A673 (cell line): ENCODE results near the gene FAM120A. TPM values are rescaled to one million over a fixed set of nuclear protein-coding genes. Genes with fewer than 3 reads are reported as not detected.

Experiments used
- BruUV-seq: library from RNA; stranded (reverse); fragments of 400-500 nt; replicated peaks from 2 replicates; lab custom pipeline; 2021; lab: Mats Ljungman, UMichigan
- CTCF ChIA-PET: fragments of 300-600 bp; sonication (Branson Sonifier 250); formaldehyde crosslinking; loops from one replicate; lab custom pipeline; 2022; ENCODE audit warnings: antibody characterized with exemption; lab: Charles Lee
- POLR2A ChIA-PET: fragments of 300-600 bp; sonication (Branson Sonifier 250); formaldehyde crosslinking; loops from one replicate; lab custom pipeline; 2022; ENCODE audit warnings: antibody characterized with exemption; ENCODE audit not compliant: low non-redundant PET; lab: Charles Lee
- DNase-seq: peaks from one replicate; pipeline ENCODE4 v3.0.0-alpha.2; 2015; ENCODE audit warnings: low spot score
- H3K27ac ChIP-seq: fragments of 200-600 bp; sonication (generic); 2 replicates; pipeline ENCODE4 v1.5.1; 2016; ENCODE audit warnings: mixed run types, low read depth, mild to moderate bottlenecking, mixed read lengths, antibody characterized with exemption, low read length; ENCODE audit not compliant: poor library complexity, severe bottlenecking
- H3K27me3 ChIP-seq: fragments of 200-600 bp; sonication (generic); replicated peaks from 2 replicates; pipeline ENCODE4 v1.6.1; 2017; ENCODE audit warnings: mixed run types, low read depth, mild to moderate bottlenecking, mixed read lengths, antibody characterized with exemption, low read length; ENCODE audit not compliant: insufficient read depth, poor library complexity
- H3K36me3 ChIP-seq: fragments of 200-600 bp; sonication (generic); 2 replicates; pipeline ENCODE4 v1.6.1; 2016; ENCODE audit warnings: mixed run types, mild to moderate bottlenecking, mixed read lengths, antibody characterized with exemption, low read length; ENCODE audit not compliant: insufficient read depth, poor library complexity, severe bottlenecking
- H3K4me1 ChIP-seq: fragments of 200-600 bp; sonication (generic); 2 replicates; pipeline ENCODE4 v1.6.1; 2017; ENCODE audit warnings: mixed run types, mild to moderate bottlenecking, mixed read lengths, antibody characterized with exemption, low read length; ENCODE audit not compliant: insufficient read depth, poor library complexity, severe bottlenecking
- H3K4me3 ChIP-seq: fragments of 200-600 bp; sonication (generic); 2 replicates; pipeline ENCODE4 v1.5.1; 2016; ENCODE audit warnings: low read depth, mixed run types, mild to moderate bottlenecking, mixed read lengths, low read length; ENCODE audit not compliant: poor library complexity, severe bottlenecking
- H3K9me3 ChIP-seq: fragments of 200-600 bp; sonication (generic); 2 replicates; pipeline ENCODE4 v1.6.1; 2016; ENCODE audit warnings: mixed run types, low read depth, mild to moderate bottlenecking, mixed read lengths, antibody characterized with exemption, low read length; ENCODE audit not compliant: poor library complexity, severe bottlenecking
- EZH2 ChIP-seq: fragments of 200-600 bp; sonication (generic); IDR thresholded peaks from 2 replicates; pipeline ENCODE4 v1.6.1; 2017; ENCODE audit warnings: borderline replicate concordance, low read depth, mild to moderate bottlenecking, mixed read lengths, antibody characterized with exemption, low read length; ENCODE audit not compliant: poor library complexity, severe bottlenecking
- intact Hi-C: fragments of 100-400 bp; cut with micrococcal nuclease; formaldehyde crosslinking; loops from one replicate; pipeline ENCODE4 v1.10.0; 2022; ENCODE audit not compliant: unreplicated experiment
- total RNA-seq: library from RNA; stranded (reverse); gene quantifications from 2 replicates; pipeline ENCODE4 v1.2.3, GENCODE V29; 2021
- TF ChIP-seq, protein P1 (sequence below): fragments of 300-800, 200-600 bp; sonication (generic); conservative IDR thresholded peaks from 2 replicates; pipeline ENCODE4 v1.5.1; 2017; ENCODE audit warnings: low read depth, mild to moderate bottlenecking, antibody characterized with exemption, low read length, moderate library complexity, mixed read lengths

FAM120A gene
- total RNA-seq, 1 experiment from 2014 or later = 91.0 TPM

DNA sequence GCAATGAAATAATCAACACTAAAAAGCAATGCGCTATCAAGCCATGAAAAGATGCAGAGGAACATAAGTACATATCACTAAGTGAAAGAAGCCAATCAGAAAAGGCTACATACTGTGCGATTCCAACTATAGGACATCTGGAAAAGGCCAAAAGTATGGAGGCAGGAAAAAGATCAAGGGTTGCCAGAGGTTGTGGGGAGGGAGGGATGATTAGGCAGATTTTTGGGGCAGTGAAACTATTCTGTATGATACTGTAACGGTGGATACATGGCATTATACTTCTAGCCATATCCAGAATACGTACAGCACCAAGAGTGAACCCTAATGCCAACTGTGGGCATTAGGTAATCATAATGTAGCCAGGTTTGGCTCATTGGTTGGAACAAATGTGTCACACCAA lies 51.9 kb downstream of the FAM120A start:
- TF ChIP-seq EZH2 = no peak
- TF ChIP-seq, protein P1, sequence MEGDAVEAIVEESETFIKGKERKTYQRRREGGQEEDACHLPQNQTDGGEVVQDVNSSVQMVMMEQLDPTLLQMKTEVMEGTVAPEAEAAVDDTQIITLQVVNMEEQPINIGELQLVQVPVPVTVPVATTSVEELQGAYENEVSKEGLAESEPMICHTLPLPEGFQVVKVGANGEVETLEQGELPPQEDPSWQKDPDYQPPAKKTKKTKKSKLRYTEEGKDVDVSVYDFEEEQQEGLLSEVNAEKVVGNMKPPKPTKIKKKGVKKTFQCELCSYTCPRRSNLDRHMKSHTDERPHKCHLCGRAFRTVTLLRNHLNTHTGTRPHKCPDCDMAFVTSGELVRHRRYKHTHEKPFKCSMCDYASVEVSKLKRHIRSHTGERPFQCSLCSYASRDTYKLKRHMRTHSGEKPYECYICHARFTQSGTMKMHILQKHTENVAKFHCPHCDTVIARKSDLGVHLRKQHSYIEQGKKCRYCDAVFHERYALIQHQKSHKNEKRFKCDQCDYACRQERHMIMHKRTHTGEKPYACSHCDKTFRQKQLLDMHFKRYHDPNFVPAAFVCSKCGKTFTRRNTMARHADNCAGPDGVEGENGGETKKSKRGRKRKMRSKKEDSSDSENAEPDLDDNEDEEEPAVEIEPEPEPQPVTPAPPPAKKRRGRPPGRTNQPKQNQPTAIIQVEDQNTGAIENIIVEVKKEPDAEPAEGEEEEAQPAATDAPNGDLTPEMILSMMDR = no peak
- H3K4me3 ChIP-seq = no peak overlapping the region
- CTCF ChIA-PET = no interaction called here
- no TSS peak for BruUV-seq
- H3K27me3 ChIP-seq = no peaks in the 10 kb centered on the region
- H3K27ac ChIP-seq = no peak overlapping the region
- H3K36me3 ChIP-seq = peaks cover 28% of the 10 kb centered on the region
- DNase-seq = no peak
- POLR2A ChIA-PET = no interaction called here
- no peaks in the 10 kb centered on the region for H3K9me3 ChIP-seq
- H3K4me1 ChIP-seq = no peaks in the 10 kb centered on the region
- intact Hi-C loops = no loop called here

DNA sequence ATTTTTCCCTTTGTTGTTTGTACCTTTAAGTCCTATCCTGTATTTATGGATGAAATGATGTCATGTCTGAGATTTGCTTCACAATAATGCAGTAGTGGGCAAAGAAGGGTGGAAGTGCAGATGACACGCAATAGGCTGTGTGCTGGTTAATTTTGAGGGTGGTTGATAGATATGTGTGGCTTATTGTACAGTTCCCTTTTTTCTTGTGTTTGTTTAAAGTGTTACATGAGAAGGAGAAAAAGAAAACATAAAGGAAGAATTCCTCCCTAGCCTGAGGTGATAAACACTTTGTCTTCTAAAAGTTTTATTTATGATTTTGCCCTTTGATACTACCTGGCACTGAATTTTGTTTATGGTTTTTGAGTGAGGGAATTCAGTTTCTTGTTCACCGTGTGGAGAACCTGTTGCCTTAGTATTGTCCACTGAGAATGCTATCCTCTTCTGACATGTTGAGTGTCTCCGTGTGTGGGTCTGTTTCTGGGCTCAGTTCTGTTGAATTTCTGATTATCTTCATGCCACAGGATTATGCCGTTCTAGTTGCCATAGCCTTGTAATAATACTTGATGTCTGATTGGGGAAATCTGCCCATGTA lies 54.2 kb downstream of the FAM120A start:
- Histone ChIP-seq H3K4me3 (no peak overlapping the region), H3K9me3 (no peaks in the 10 kb centered on the region), H3K27me3 (no peaks in the 10 kb centered on the region), H3K27ac (no peak overlapping the region), H3K4me1 (no peaks in the 10 kb centered on the region), H3K36me3 (peaks cover 14% of the 10 kb centered on the region)
- DNase-seq = no peak
- intact Hi-C loops = no loop called here
- no TSS peak for BruUV-seq
- ChIA-PET CTCF (no interaction called here), POLR2A (no interaction called here)
- TF ChIP-seq, protein P1 = no peak
- no peak for TF ChIP-seq EZH2

DNA sequence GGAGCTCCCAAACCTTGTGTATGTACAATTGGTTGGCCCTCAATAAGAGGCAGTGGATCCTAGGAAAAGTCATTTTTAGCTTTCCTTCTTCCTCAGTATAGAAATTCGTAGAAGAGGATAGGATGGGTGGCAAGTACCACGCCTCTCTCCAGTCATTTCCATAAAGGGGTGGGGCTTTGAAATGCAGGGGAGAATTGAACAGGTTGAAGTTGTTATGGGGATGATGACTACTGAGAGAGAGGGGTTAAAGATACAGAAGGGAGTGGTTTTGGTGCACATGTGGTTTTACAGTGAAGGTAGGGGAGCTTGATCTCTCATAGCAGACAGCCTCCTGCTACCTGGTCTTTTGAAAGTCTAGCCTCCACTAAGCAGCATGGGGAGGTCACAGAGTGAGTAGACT lies 56.3 kb downstream of the FAM120A start:
- H3K27me3 ChIP-seq = no peaks in the 10 kb centered on the region
- ChIA-PET CTCF (no interaction called here), POLR2A (no interaction called here)
- no peaks in the 10 kb centered on the region for H3K4me1 ChIP-seq
- H3K9me3 ChIP-seq = no peaks in the 10 kb centered on the region
- H3K27ac ChIP-seq = no peak overlapping the region
- intact Hi-C loops = no loop called here
- TF ChIP-seq, protein P1 = no peak
- TF ChIP-seq EZH2 = no peak
- no TSS peak for BruUV-seq
- peaks cover 5% of the 10 kb centered on the region for H3K36me3 ChIP-seq
- no peak overlapping the region for H3K4me3 ChIP-seq
- no peak for DNase-seq
